A549 (cell line): Measurements from ENCODE around the gene TMEM156. TPM values are rescaled to one million over a fixed set of nuclear protein-coding genes. Genes with fewer than 3 reads are reported as not detected.

Experiments
- ATAC-seq, 2 experiments: fragments of 200-7000 bp in 1 of 2; fragments of >200 bp in 1 of 2; cut with Nextera tagmentation in 1 of 2; cut with Tn5 transposase in 1 of 2; 3 replicates each; pipeline versions ENCODE4 v1.8.0 to v1.9.1; 2018 to 2020; ENCODE audit warnings: mild to moderate bottlenecking in 1 of 2, moderate library complexity in 1 of 2
- CTCF ChIA-PET: fragments of 300-600 bp; sonication (Branson Sonifier 250); formaldehyde crosslinking; extraction: SDS; loops from one replicate; lab custom pipeline; 2021; ENCODE audit warnings: antibody characterized with exemption, inconsistent platforms; lab: Yijun Ruan, JAX
- POLR2A ChIA-PET: fragments of 350-600 bp; formaldehyde crosslinking; extraction: SDS; loops from one replicate; lab custom pipeline; 2021; ENCODE audit warnings: antibody characterized with exemption, inconsistent platforms; lab: Yijun Ruan, JAX
- DNase-seq, 2 experiments: peaks; one replicate each; pipeline versions ENCODE4 v3.0.0 to v3.0.0-alpha.2; 2011 to 2016; ENCODE audit warnings: low read depth in 1 of 2, low spot score in 1 of 2
- FAIRE-seq: peaks from 2 replicates; lab custom pipeline; 2011; peaks lifted over from hg19 to GRCh38; lab: Jason Lieb, UNC
- H3K27ac ChIP-seq, 2 experiments: fragments of >200 bp; sonication (Bioruptor Twin); formaldehyde crosslinking; 3 replicates each; pipeline ENCODE4 v1.5.1; 2016 to 2017
- H3K4me1 ChIP-seq: fragments of >200 bp; sonication (Bioruptor Twin); formaldehyde crosslinking; 3 replicates; pipeline ENCODE4 v1.6.1; 2016
- H3K4me2 ChIP-seq: fragments of >200 bp; sonication (Bioruptor Twin); formaldehyde crosslinking; 3 replicates; pipeline ENCODE4 v1.6.1; 2016
- H3K4me3 ChIP-seq: fragments of >200 bp; sonication (Bioruptor Twin); formaldehyde crosslinking; 3 replicates; pipeline ENCODE4 v1.5.1; 2016
- H3K9me3 ChIP-seq: fragments of >200 bp; sonication (Bioruptor Twin); formaldehyde crosslinking; 3 replicates; pipeline ENCODE4 v1.6.1; 2016
- CEBPB ChIP-seq, 2 experiments: fragments of >200 bp in 1 of 2; sonication (Bioruptor Twin) in 1 of 2; formaldehyde crosslinking in 1 of 2; IDR thresholded peaks; 2 replicates each; pipeline ENCODE4 v1.6.1; 2012 to 2016
- CHD2 ChIP-seq: fragments of 150-350 bp; IDR thresholded peaks from 2 replicates; pipeline ENCODE4 v1.6.1; 2014; ENCODE audit warnings: low read length; ENCODE audit not compliant: partially characterized antibody
- CTCF ChIP-seq: fragments of >200 bp; sonication (Bioruptor Twin); formaldehyde crosslinking; IDR thresholded peaks from 3 replicates; pipeline ENCODE4 v1.5.1; 2016
- ESRRA ChIP-seq: fragments of 150-350 bp; IDR thresholded peaks from 2 replicates; pipeline ENCODE4 v1.6.1; 2014; ENCODE audit warnings: mild to moderate bottlenecking, low read length, borderline replicate concordance
- FOSL2 ChIP-seq, 2 experiments: fragments of 450-650 bp in 1 of 2; fragments of >200 bp in 1 of 2; sonication (Bioruptor Twin) in 1 of 2; formaldehyde crosslinking; IDR thresholded peaks; 2 replicates each; pipeline versions ENCODE4 v1.5.0 to v1.6.1; 2016 to 2020; ENCODE audit warnings: mild to moderate bottlenecking in 1 of 2, moderate library complexity in 1 of 2
- GATA3 ChIP-seq: IDR thresholded peaks from 2 replicates; pipeline ENCODE4 v1.6.1; 2012; ENCODE audit warnings: borderline replicate concordance
- HDAC2 ChIP-seq: fragments of 200-600 bp; sonication (generic); IDR thresholded peaks from 2 replicates; pipeline ENCODE4 v1.6.1; 2016
- HOXB5 ChIP-seq: fragments of 250-450 bp; sonication (Bioruptor Pico); IDR thresholded peaks from 2 replicates; pipeline ENCODE4 v1.5.0; 2020; ENCODE audit warnings: mild to moderate bottlenecking, moderate library complexity
- MAFK ChIP-seq: fragments of 450-650 bp; IDR thresholded peaks from 2 replicates; pipeline ENCODE4 v1.6.1; 2014; ENCODE audit not compliant: partially characterized antibody
- MAX ChIP-seq: IDR thresholded peaks from 2 replicates; pipeline ENCODE4 v1.6.1; 2012
- MYC ChIP-seq: IDR thresholded peaks from 2 replicates; pipeline ENCODE4 v1.6.1; 2012; ENCODE audit warnings: mild to moderate bottlenecking, inconsistent platforms, low read length, improper control_type of control experiment, borderline replicate concordance
- NPAS2 ChIP-seq: fragments of 250-450 bp; sonication (Bioruptor Pico); IDR thresholded peaks from 2 replicates; pipeline ENCODE4 v1.8.0; 2022; ENCODE audit warnings: mild to moderate bottlenecking, moderate library complexity, borderline replicate concordance
- POLR2A ChIP-seq: IDR thresholded peaks from 2 replicates; pipeline ENCODE4 v1.6.1; 2012; ENCODE audit warnings: mild to moderate bottlenecking, low read length
- RAD21 ChIP-seq, 2 experiments: fragments of >200 bp in 1 of 2; sonication (Bioruptor Twin) in 1 of 2; formaldehyde crosslinking in 1 of 2; IDR thresholded peaks in 1 of 2; conservative IDR thresholded peaks in 1 of 2; 2 replicates in 1 of 2; 3 replicates in 1 of 2; pipeline ENCODE4 v1.6.1; 2012 to 2018; ENCODE audit warnings: inconsistent platforms in 1 of 2
- REST ChIP-seq: fragments of 200-600 bp; sonication (generic); IDR thresholded peaks from 2 replicates; pipeline ENCODE4 v1.6.1; 2016; ENCODE audit warnings: antibody characterized with exemption, mild to moderate bottlenecking, moderate library complexity
- RFX5 ChIP-seq: fragments of 450-650 bp; IDR thresholded peaks from 2 replicates; pipeline ENCODE4 v1.7.1; 2014; ENCODE audit warnings: antibody characterized with exemption, mild to moderate bottlenecking, moderate library complexity
- RNF2 ChIP-seq: fragments of 200-600 bp; sonication (generic); IDR thresholded peaks from 2 replicates; pipeline ENCODE4 v1.6.1; 2016; ENCODE audit warnings: low read depth, mild to moderate bottlenecking, antibody characterized with exemption, moderate library complexity, borderline replicate concordance
- TFCP2L1 ChIP-seq: fragments of 250-450 bp; sonication (Bioruptor Pico); IDR thresholded peaks from 2 replicates; pipeline ENCODE4 v1.5.0; 2021; ENCODE audit warnings: mild to moderate bottlenecking
- TP53 ChIP-seq: fragments of 250-450 bp; sonication (Bioruptor Pico); IDR thresholded peaks from 2 replicates; pipeline ENCODE4 v1.5.0; 2021; ENCODE audit warnings: mild to moderate bottlenecking, moderate library complexity
- USF2 ChIP-seq: fragments of 450-650 bp; IDR thresholded peaks from 2 replicates; pipeline ENCODE4 v1.6.1; 2014; ENCODE audit warnings: antibody characterized with exemption
- ZC3H11A ChIP-seq: fragments of 450-650 bp; IDR thresholded peaks from 2 replicates; pipeline ENCODE4 v1.6.1; 2014; ENCODE audit warnings: antibody characterized with exemption, mild to moderate bottlenecking
- ZFP36 ChIP-seq: fragments of 450-650 bp; IDR thresholded peaks from 2 replicates; pipeline ENCODE4 v1.6.1; 2014; ENCODE audit warnings: borderline replicate concordance; ENCODE audit not compliant: partially characterized antibody
- ZNF302 ChIP-seq: fragments of 250-450 bp; sonication (Bioruptor Pico); IDR thresholded peaks from 2 replicates; pipeline ENCODE4 v1.9.0; 2021; ENCODE audit warnings: inconsistent platforms, mild to moderate bottlenecking, moderate library complexity
- WGBS: methylation state at CpG from one replicate; pipeline ENCODE4 v1.1.6; 2017; ENCODE audit errors: missing lambda C conversion rate; 5-methylcytosine and 5-hydroxymethylcytosine counted together
- polyA plus RNA-seq, 4 experiments: library from polyadenylated mRNA; depleted of rRNA in 3 of 4; stranded (reverse); fragments of >200 nt; fragmentation: RNase III in 1 of 4; extraction: RNeasy Plus Mini Kit Qiagen cat#74134 plus additional on column Dnase treatment in 1 of 4; gene quantifications; 2 replicates in 3 of 4; 3 replicates in 1 of 4; pipeline ENCODE4 v1.2.3, GENCODE V29; 2011 to 2017
- TF ChIP-seq, protein P1 (sequence below): IDR thresholded peaks from 2 replicates; pipeline ENCODE4 v1.6.1; 2012; ENCODE audit warnings: low read depth, borderline replicate concordance

TMEM156 gene
- polyA plus RNA-seq, 2 of the 4 experiments (the other 2 are of a cell fraction): 10.4 to 45.1 TPM

DNA sequence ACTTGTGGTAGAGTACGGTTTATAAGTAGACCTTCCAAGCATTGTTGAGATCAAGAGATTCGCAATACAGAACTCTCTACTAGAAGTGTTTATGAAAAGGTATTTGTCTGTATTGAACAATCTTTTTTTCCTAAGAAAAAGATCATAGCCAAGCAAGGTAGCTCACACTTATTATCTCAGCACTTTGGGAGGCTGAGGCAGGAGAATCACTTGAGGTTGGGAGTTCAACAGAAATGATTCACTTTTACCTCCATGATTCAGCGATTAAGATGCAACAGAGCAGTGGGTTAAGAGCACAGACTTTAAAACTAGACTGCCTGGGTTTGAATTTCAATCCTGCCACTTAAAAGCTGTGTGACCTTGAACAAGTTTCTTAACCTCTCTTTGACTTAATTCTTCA, 74.3 kb downstream of the TMEM156 start:
- FAIRE-seq: no peak
- no peak overlapping the region for H3K4me3 ChIP-seq
- ChIA-PET POLR2A (no interaction called here), CTCF (interaction anchor here (0.9 kb wide), 1 partner anchor 8 kb away, joined by 4 read pairs; no protein-coding TSS in a partner anchor)
- ATAC-seq: no peak
- TF ChIP-seq MAFK (no peak), POLR2A (no peak), GATA3 (no peak), TFCP2L1 (CRISPR knock-in tag) (no peak), ZC3H11A (no peak), CTCF (no peak), MAX (no peak), NPAS2 (CRISPR knock-in tag) (no peak), ZFP36 (no peak), RFX5 (no peak), TP53 (CRISPR knock-in tag) (no peak), RNF2 (no peak)
- TF ChIP-seq, protein P1, sequence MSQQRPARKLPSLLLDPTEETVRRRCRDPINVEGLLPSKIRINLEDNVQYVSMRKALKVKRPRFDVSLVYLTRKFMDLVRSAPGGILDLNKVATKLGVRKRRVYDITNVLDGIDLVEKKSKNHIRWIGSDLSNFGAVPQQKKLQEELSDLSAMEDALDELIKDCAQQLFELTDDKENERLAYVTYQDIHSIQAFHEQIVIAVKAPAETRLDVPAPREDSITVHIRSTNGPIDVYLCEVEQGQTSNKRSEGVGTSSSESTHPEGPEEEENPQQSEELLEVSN: no peak
- H3K27ac ChIP-seq: no peak overlapping the region
- DNase-seq: no peak
- H3K4me1 ChIP-seq: no peaks in the 10 kb centered on the region
- WGBS: 80% methylated on average over 3 of the region's 3 CpGs
- H3K4me2 ChIP-seq: no peak overlapping the region
- H3K9me3 ChIP-seq: no peaks in the 10 kb centered on the region

DNA sequence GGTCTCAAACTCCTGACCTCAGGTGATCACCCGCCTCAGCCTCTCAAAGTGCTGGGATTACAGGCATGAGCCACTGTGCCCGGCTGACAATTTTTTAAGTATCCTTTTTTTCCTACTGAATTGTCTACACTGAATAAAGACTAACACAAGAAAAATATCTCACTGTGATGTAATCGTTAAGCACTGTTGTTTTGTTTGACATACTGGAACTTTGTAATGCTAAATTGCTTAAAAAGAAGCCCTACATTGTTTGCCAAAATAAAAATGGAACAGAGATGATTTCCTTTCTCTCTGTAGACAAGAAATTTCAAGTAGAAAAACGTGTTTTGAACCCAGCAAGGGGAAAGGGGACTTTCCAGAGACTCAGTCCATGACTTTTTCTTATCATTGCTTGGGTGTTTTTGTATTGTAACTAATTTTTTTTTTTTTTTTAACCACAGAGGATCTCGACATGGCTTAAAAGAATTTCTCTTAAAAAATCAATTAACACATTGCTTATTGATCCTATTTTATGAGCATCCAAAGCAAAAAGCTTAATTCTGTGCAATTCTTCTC, 74.9 kb downstream of the TMEM156 start:
- no peak overlapping the region for H3K27ac ChIP-seq
- no peak for FAIRE-seq
- no peak overlapping the region for H3K4me3 ChIP-seq

More for the DNA sequence above, 74.9 kb downstream of the TMEM156 start:
- no peak for ATAC-seq
- no peaks in the 10 kb centered on the region for H3K4me1 ChIP-seq
- no peak overlapping the region for H3K4me2 ChIP-seq
- ChIA-PET CTCF (no interaction called here), POLR2A (no interaction called here)
- TF ChIP-seq ZNF302 (no peak), HDAC2 (no peak), MYC (no peak), NPAS2 (CRISPR knock-in tag) (no peak), HOXB5 (CRISPR knock-in tag) (no peak), CHD2 (no peak), FOSL2 (IDR thresholded peaks at IDR 0.05) (no peak), FOSL2 (CRISPR knock-in tag; IDR thresholded peaks at IDR 0.05) (no peak), REST (no peak), ESRRA (no peak), USF2 (no peak), RNF2 (no peak), MAX (no peak), POLR2A (no peak), CEBPB (IDR thresholded peaks at IDR 0.05) (no peak), RAD21 (conservative IDR thresholded peaks at IDR 0.05 in 1 of 2, IDR thresholded peaks at IDR 0.05 in 1 of 2) (no peak)
- TF ChIP-seq, protein P1: no peak
- no peak for DNase-seq
- no peaks in the 10 kb centered on the region for H3K9me3 ChIP-seq
- WGBS: 49% methylated on average over 5 of the region's 5 CpGs
